Left cardiac atrium (tissue), 4 donors: ENCODE data around the gene TCF4. TPM values are rescaled to one million over a fixed set of nuclear protein-coding genes. Genes with fewer than 3 reads are reported as not detected.

Source experiments
- ATAC-seq, 2 donors: fragments of 200-7000 bp; cut with Tn5 transposase; one replicate each; pipeline ENCODE4 v1.9.1; 2020; ENCODE audit warnings: mild to moderate bottlenecking in 2 of 2, moderate library complexity in 2 of 2
- DNase-seq: peaks from one replicate; pipeline ENCODE4 v3.0.0-alpha.2; 2020
- intact Hi-C, 2 donors: fragments of 100-400 bp; cut with DNase I; formaldehyde crosslinking; loops; one replicate each; pipeline versions ENCODE4 v1.14.1 to v1.15.1; 2022 to 2023
- total RNA-seq, 2 donors: library from RNA; stranded (reverse); fragmentation: NEBNext Ultra II Directional; extraction: Animal tissue kit (Norgen Biotek cat#: 25700); gene quantifications; one replicate each; pipeline ENCODE4 v1.2.1, GENCODE V29; 2021
- donor health status: DM: no; HTN: yes; CAD: no.
- donor health status: DM: no; HTN: yes; CAD: no; lungs with severe emphysema.
- donor health status: DM: yes; HTN: yes; CAD: no.
- donor health status: Dilated cardiomyopathy.

Gene TCF4
- total RNA-seq, 2 donors from 2014 or later, result 58.5 to 77.4 TPM

DNA sequence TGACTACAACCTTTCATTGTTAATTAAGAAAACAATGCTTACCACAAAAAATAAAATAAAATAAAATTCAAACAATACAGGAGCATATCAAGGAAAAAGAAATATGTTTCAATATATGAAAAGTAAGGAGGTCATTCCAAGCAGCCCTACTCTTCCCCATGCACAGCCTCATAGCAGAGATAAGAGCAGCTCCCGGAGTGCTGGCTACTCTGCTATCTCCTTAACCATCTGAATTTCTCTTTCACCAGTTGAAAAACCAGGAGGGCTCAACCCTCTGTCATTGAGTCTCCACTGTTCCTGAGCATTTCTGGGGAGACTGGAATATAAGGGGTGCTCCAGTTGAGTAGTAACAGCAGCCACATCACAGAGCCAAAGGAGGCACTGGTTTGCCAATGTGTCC, 201.4 kb downstream of the TCF4 start:
- DNase-seq (no peak), ATAC-seq (no peak)
- intact Hi-C loops, result no loop called here

DNA sequence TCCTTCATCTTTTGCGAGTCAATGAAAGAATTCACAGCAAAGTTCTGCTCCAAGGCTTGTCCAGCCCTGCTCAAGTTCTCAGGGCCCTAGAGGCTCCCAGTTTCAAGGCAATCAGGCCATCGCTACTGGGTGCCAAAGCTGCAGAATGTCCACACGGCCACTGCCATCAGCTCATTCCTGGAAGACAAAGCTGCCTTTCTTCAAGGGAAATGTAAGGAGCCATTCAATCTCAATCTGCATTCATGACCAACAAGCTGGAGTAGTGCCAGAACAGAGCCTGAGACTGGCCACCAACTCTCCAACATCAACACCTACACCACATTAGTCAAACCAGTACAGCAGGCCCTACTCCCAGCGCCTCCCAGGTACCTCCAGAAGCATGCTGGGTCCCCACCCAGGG, 202.2 kb downstream of the TCF4 start:
- intact Hi-C loops, result no loop called here
- ATAC-seq (peak; percentile 28 to 34), DNase-seq (peak; percentile 24)

DNA sequence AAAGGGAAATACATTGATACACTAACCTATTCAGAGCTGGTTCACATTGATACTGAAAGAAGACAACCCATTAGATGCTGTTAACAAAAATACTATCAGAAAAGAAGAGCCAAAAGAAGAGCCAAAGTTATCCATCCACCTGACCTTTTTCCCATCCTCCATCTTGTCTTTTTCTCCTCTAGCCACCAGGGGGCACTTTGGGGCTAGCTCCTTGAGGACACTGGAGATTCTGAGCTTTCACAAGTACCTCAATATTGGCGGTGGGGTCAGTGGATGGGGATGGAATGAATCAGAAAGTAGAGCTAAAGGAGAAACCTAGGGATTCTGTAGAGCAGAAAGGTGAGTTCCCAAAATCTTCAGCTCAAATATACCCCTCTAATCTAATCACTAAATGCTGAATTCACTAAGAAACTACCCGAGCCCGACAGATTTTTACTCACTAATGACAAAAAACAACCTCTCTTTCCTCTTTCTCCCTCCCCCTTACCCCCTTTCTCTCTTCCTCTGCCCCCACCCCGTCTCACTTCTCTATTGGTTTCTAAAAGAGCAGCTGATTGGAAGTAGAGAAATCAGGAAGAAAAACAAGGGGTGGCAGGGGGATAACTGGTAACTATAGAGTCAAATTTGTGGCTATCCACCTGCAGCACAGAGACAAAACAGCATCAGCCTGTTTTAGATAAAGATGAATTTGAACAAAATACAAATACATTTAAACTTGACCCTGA, 203.3 kb downstream of the TCF4 start:
- intact Hi-C loops, result no loop called here

DNA sequence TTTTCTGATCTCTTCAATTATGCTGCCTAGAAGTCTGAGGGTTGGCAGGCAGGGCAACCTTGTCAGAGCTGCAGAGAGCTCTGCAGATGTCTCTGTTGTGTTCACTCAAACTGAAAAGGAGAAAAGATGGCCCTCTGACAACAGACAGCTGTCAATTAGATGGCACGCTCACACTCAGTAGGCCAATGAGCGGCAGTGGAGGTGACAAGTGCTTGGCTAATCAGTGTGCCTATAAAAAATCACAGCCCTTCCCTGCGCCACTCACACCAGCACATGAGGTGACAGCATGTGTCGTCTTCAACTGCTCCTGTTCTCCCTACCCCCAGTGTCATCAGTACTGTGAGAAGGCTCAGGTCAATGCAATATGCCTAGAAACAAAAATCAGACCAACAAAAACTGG, 203.9 kb downstream of the TCF4 start:
- ATAC-seq, result no peak
- intact Hi-C loops, result no loop called here
- no peak for DNase-seq

More for the DNA sequence above, 203.3 kb downstream of the TCF4 start:
- ATAC-seq (no peak), DNase-seq (no peak)

DNA sequence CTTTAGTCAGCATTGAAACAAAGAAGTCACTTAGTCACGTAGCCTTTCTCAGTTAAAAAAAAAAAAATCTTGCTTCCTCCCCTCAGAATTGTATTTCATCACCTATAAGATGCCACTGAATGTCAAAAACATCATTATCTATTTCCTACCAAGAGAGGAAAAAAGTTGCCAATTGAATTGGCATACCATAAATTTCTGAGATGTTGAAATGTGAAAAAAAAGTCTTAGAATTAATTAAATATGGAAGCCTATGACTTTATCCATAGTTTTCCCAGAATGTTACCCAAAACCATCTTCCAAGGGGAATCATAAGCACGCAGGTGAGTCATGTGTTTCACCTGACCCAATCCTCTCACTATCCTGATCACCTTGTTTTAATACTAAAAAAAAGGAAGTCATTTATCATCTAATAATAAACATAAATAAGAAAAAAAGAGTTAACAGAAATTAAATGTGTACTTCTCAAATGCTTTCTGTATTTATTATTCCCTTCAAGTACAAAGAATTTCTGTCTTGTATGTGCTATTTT, 205.7 kb downstream of the TCF4 start:
- intact Hi-C loops, result no loop called here
- DNase-seq, result no peak
- ATAC-seq, result no peak

DNA sequence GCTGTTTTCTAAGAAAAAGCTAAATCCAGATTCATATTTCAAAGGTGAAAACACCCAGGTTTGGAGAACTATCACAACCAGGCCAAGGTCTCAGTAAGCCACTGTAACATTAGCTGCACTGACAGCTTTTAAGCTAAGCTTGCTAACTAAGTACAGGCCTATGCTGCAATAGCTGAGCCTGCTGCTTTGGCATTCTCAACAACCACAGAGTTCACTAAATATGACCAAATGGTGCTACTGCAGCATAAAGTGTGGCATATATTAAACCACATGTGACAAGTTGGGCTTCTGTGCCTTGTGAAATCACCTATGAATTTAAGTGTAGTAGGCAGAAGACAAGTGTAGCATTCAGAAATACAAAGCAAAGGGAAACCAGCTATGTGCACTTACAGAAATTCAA, 206.7 kb downstream of the TCF4 start:
- ATAC-seq (no peak), DNase-seq (no peak)
- intact Hi-C loops, result no loop called here

DNA sequence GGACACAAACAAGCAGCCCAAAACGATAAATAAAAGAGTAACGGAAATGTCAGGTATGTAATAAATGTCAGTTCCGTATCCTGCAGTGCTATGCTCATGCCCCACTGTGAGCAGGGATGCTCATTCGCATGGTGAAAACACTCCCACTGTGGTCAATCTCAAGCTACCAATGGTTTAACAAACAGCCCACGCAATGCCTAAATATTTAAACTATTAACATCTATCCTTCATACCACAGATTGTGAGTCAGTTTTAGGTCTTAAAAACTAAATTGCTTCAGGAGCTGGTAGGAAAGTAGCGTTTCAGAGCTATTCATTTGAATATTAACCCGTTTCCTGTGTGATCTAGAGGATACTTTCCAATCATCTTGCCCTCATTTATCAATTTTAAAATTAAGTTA, 207.4 kb downstream of the TCF4 start:
- ATAC-seq, result no peak
- no peak for DNase-seq
- intact Hi-C loops, result no loop called here

DNA sequence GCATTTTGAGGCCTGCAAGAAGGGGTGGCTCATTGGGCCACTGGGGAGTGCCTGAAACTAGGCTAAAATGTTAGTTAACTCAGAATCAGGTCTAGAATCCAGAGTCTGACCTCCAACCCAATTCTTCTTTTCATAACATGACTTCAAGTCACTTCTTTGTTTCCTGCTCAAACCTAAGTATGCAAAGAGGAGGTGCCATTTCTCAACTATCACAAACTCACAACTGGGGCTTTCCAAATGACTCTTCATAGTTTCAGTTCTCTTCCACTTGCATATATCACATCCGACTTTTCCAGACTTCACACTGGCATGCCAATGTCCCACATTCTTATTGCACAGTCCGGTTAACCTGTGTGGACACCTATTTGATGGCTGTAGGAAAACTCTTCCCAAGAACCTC, 211.6 kb downstream of the TCF4 start:
- ATAC-seq, result no peak
- intact Hi-C loops, result no loop called here
- no peak for DNase-seq

DNA sequence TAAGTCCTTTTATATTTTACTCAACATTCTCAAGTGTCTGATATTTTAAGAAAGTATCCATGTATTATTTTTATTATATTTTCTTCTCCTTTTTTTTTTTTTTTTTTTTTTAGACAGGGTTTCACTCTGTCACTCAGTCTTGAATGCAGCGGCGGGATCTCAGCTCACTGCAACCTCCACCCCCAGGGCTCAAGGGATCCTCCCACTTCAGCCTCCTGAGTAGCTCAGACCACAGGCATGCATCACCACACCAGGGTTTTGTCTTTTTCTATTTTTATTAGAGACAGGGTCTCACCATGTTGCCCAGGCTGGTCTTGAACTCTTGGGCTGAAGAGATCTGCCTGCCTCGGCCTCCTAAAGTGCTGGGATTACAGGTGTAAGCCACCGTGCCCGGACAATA, 212.1 kb downstream of the TCF4 start:
- ATAC-seq (no peak), DNase-seq (no peak)
- intact Hi-C loops, result no loop called here

DNA sequence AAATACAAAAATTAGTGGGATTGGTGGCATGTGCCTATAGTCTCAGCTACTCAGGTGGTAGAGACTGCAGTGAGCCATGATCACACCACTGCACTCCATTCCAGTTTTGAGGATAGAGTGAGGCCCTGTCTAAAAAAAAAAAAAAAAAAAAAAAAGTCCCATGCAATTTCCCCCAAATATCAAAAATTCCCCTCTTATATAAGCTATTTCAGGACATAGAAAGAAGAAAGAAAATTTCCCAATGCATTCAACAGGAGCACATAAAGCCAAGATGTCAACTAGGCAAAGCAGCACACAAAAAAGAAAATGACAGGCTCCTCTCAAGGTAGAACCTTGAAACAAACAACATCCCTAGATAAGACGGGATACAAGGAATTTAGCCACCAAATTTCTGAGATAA, 213.3 kb downstream of the TCF4 start:
- intact Hi-C loops, result no loop called here
- ATAC-seq (no peak), DNase-seq (no peak)

DNA sequence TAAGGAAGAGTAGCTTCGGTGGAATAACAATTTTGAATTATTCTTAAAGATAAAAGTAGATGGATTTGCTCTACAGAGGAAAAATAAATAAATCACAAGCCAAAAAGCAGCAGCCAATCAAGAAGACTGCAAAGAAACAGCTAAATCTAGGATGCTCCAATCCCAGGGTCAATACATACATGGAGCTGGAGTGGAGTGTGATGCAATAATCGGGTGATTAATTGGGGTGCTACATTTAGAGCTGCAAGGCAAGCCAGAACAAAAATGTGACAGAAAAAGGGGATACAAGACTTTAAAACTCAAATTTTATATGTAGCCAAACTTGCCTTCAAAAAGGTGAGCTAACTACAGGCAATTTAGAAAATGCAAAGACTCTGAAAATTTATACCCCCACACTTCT, 215.8 kb downstream of the TCF4 start:
- ATAC-seq, result no peak
- intact Hi-C loops, result no loop called here
- no peak for DNase-seq

DNA sequence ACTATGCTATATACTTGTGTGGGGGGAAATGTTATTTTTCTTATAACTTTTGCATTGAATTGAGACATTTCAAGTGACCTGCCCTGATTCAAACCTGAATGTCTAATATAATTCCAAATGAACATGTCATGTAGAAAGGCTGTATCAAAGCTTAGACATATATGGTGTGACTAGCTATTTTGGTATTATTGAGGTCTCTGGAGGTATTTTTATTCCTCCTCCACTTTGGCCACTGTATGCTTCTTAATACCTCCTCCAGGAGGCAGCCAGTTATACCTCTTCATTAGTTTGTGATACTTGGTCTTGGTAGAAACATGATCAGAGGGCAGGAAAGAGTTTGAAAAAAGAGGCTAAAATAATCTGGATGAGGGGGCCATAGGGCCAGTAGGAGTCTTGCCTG, 217.1 kb downstream of the TCF4 start:
- intact Hi-C loops, result no loop called here
- ATAC-seq (no peak), DNase-seq (no peak)

DNA sequence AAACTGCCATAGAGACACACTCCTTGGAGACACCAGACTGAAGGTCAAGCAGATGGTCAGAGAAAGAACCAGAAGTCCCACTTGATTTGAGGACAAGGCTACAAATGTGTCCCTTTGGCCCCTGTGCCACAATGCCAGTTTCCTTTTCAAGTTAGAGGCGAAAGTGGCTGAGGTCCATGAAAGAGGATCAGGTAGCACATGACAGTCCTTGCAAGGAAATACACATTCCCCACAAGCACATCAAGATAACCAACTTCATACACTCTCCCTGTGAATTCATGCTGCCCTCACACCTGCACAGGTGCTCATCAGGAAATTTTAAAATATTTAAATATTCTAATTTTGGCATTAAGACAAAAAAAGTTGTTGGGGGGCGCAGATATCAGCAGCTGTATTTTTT, 218.6 kb downstream of the TCF4 start:
- DNase-seq, result no peak
- no peak for ATAC-seq
- intact Hi-C loops, result no loop called here

DNA sequence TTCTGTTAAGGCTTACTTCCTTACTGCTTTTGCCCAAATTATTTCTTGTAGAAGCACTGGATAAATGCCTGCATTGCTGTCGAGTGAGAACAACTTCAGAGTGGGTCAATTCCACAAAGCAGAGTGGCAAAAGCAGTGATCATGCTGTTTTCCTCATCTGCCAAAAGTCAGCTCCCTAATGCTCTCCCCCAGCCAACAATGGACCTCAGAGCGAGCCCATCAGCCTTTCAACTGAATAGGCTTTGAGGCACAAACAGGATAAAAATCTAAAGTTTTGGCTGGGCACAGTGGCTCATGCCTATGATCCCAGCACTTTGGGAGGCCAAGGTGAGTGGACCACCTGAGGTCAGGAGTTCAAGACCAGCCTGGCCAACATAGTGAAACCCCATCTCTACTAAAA, 222.7 kb downstream of the TCF4 start:
- intact Hi-C loops, result no loop called here
- no peak for ATAC-seq
- no peak for DNase-seq

DNA sequence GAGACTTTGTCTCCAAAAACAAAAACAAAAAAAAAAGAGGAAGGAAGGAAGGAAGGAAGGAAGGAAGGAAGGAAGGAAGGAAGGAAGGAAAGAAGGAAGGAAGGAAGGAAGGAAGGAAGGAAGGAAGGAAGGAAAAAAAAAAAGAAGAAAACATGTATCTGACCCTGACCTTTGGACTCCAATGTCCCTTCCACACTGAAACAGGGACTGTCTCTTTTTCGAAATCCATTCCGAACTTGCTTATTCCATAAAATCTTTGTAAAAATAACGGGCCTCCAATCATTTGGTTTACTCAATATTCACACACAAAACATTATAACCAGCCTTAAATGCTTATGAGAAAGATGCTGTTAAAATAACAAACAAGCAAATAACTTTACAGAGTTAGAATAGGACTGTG, 225.7 kb downstream of the TCF4 start:
- no peak for ATAC-seq

DNA sequence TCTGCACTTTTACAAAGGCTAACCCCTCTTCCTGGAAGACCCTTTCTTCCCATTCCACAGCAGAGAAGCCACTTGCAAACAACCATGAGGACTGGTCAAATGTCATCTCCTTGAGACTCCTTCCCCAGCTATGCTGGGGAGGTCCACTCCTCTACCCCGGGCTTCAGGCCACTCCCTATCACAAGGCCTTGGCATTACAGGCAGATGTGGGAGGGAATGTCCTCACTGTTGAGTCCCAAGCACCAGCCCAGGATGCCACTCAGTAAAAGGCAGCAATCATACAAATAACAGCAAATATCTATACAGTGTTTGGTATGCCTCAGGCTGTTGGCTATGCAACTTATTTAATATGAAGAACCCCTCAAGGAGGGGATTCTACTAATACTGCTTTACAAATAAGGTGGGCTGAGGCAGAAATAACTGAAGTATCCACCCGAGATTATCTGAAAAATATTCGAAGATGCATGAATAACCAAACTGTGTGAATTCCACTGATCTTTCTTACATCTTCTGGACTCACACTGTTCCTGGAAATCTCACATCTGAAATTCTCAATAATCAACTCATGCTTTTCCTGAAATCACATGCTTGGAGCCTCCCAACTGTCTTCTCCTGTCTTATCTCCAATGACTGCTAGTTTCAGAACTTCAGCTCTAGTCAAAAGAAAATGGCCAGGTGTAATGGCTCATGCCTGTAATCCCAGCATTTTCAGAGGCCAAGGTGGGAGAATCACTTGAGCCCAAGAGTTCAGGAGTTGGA, 226.3 kb downstream of the TCF4 start:
- ATAC-seq (no peak), DNase-seq (no peak)
- intact Hi-C loops, result no loop called here

More for the DNA sequence above, 225.7 kb downstream of the TCF4 start:
- intact Hi-C loops, result no loop called here
- no peak for DNase-seq

DNA sequence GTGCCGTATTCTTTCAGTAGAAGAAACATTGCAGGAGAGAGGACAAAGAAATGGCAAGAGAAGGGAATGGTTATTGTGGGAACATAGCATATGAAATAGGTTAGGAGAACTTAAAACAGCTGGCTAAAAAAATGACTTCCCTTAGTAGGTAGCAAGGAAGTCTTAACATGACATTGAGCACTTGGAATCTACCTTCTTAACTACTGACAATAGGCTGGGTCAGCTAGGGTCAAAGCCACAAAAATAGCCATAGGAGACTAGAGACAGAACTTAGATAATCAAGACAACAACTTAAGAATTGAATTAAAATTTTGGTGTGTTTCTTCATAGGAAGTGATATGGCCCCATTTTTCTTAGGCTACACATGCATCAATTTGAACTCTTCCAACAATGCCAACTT, 227.9 kb downstream of the TCF4 start:
- intact Hi-C loops, result no loop called here
- no peak for ATAC-seq
- no peak for DNase-seq

DNA sequence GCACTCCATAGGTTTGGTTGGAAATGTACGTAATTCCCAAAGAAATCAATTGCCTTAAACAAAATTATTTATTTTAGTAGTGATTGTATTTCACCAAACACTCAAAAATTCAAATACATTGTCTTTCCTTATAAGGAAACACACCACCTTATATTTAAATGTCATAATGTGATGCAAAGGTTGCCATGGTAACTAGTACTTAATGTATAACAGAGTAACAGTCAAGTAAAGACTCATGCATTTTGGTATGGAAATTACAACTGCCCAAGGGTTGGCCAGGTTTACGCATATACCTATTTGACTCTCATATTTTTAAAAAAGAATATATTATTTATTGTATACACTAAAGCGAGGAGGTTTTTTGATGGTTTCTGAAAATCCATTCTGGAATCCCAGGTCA, 231.2 kb downstream of the TCF4 start:
- ATAC-seq (no peak), DNase-seq (no peak)
- intact Hi-C loops, result no loop called here

DNA sequence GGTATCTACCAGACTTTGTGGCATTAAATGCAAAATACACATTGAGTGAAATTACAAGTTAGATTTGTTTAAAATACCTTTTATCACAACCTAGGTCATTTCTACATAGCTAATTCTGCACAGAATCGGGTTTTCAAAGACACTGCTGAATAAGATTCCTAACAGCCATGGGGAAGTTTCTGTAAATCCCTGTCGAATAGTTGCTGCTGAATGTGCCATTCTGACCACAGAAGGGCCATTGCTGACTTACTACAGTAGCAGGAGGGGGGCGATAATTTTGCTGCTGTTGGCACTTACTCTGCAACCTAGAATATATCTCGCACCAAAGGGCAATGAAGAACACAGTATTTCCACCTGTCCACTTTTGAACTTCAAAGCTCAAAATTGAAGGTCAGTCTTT, 232.8 kb downstream of the TCF4 start:
- ATAC-seq (no peak), DNase-seq (no peak)
- intact Hi-C loops, result no loop called here

DNA sequence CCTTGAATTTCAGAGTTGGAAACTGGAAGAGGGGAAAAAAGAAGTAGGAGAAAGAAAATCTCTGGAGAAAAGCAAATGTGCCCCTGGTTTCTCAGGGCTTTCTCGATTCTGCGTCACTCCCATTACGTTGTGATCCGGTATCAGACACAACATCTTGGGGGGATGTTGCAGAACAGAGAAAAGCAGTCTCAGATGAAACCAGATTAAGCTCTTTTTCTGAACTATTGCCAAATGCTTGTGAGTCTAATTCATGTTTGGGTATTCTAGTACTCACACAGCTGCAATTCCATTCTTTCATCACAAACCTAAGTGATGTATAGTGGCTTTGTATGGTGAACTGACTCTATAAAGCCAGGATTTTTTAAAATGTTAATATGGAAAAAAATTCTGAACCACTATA, 233.2 kb downstream of the TCF4 start:
- ATAC-seq (no peak), DNase-seq (no peak)
- intact Hi-C loops, result no loop called here

DNA sequence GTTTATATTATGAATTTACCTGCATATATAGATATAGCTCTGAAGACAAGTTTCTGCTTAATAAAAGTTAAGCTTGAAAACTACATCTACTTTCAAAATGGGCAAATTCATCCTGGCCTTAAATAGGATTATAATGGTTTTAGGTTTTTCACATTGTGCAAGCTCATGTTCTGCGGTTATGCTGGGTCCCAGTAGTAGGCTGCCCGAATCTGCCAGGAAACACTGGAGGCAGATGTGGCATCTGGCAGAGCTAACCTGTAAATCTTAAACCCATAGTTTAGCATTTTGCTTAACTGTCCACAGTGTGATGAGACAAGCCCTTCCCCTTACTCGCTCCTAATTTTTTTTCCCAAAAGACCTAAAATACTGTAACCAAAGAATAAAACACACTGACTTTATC, 234.2 kb downstream of the TCF4 start:
- intact Hi-C loops, result no loop called here
- no peak for ATAC-seq
- no peak for DNase-seq
